ENCODE results near the gene CRIM1.

The CRIM1 gene

GRCh38 chr2:36445185-36445866, 89.7 kb downstream of the CRIM1 start:
- Histone ChIP-seq H3K27ac (peak overlapping the region; percentile 2), H3K27me3 (replicated peaks) (no peaks in the 10 kb centered on the region), H3K36me3 (replicated peaks) (peaks cover 57% of the 10 kb centered on the region), H3K4me3 (ENCODE audit: low read depth, low read length) (no peak overlapping the region)
- DNase-seq = no peak
- in situ Hi-C loops (cut with HindIII; ENCODE audit: low pct_ligation_motif_present, low sequenced_read_pairs) = no loop called here
- no peak for TF ChIP-seq CTCF (IDR thresholded peaks at IDR 0.05; ENCODE audit: low read depth, low read length, missing control alignments)

GRCh38 chr2:36446294-36446693, 90.7 kb downstream of the CRIM1 start:
- H3K4me3 ChIP-seq (ENCODE audit: low read depth, low read length) = no peak overlapping the region
- H3K36me3 ChIP-seq (replicated peaks) = peaks cover 56% of the 10 kb centered on the region
- in situ Hi-C loops (cut with HindIII; ENCODE audit: low pct_ligation_motif_present, low sequenced_read_pairs) = no loop called here
- no peaks in the 10 kb centered on the region for H3K27me3 ChIP-seq (replicated peaks)
- H3K27ac ChIP-seq = no peak overlapping the region
- no peak for DNase-seq
- TF ChIP-seq CTCF (IDR thresholded peaks at IDR 0.05; ENCODE audit: low read depth, low read length, missing control alignments) = no peak

- Histone ChIP-seq H3K36me3 (replicated peaks) (peaks cover 34% of the 10 kb centered on the region), H3K27me3 (replicated peaks) (no peaks in the 10 kb centered on the region), H3K4me3 (ENCODE audit: low read depth, low read length) (no peak overlapping the region), H3K27ac (peak overlapping the region; percentile 86)
- no peak for TF ChIP-seq CTCF (IDR thresholded peaks at IDR 0.05; ENCODE audit: low read depth, low read length, missing control alignments)
- DNase-seq = no peak
- in situ Hi-C loops (cut with HindIII; ENCODE audit: low pct_ligation_motif_present, low sequenced_read_pairs) = no loop called here
These were observed 93.6 kb downstream of the CRIM1 start for GRCh38 chr2:36449213-36449612.

GRCh38 chr2:36449943-36450392, 94.4 kb downstream of the CRIM1 start:
- TF ChIP-seq CTCF (IDR thresholded peaks at IDR 0.05; ENCODE audit: low read depth, low read length, missing control alignments) = no peak
- no peak overlapping the region for H3K4me3 ChIP-seq (ENCODE audit: low read depth, low read length)
- H3K36me3 ChIP-seq (replicated peaks) = peaks cover 29% of the 10 kb centered on the region
- in situ Hi-C loops (cut with HindIII; ENCODE audit: low pct_ligation_motif_present, low sequenced_read_pairs) = no loop called here
- peak; percentile 58 for DNase-seq
- H3K27ac ChIP-seq = peak overlapping the region; percentile 86
- no peaks in the 10 kb centered on the region for H3K27me3 ChIP-seq (replicated peaks)

- H3K27ac ChIP-seq = peak overlapping the region; percentile 86
- in situ Hi-C loops (cut with HindIII; ENCODE audit: low pct_ligation_motif_present, low sequenced_read_pairs) = no loop called here
- DNase-seq = peak; percentile 83
- H3K36me3 ChIP-seq (replicated peaks) = peaks cover 23% of the 10 kb centered on the region
- no peaks in the 10 kb centered on the region for H3K27me3 ChIP-seq (replicated peaks)
- no peak for TF ChIP-seq CTCF (IDR thresholded peaks at IDR 0.05; ENCODE audit: low read depth, low read length, missing control alignments)
- H3K4me3 ChIP-seq (ENCODE audit: low read depth, low read length) = no peak overlapping the region
These were observed 95.1 kb downstream of the CRIM1 start for GRCh38 chr2:36450466-36451196.
